IMR-90 (cell line): Measurements from ENCODE around the gene CLHC1. TPM values are rescaled to one million over a fixed set of nuclear protein-coding genes. Genes with fewer than 3 reads are reported as not detected.

Experiments
- ATAC-seq: fragments of 200-7000 bp; cut with Tn5 transposase; 2 replicates; pipeline ENCODE4 v1.9.1; 2020; ENCODE audit warnings: low read depth, mild to moderate bottlenecking, moderate library complexity
- BruUV-seq: library from RNA; stranded (reverse); fragments of 400-500 nt; replicated peaks from 2 replicates; lab custom pipeline; 2021; lab: Mats Ljungman, UMichigan
- CTCF ChIA-PET: fragments of 300-600 bp; formaldehyde crosslinking; extraction: SDS; loops from one replicate; lab custom pipeline; 2021; ENCODE audit warnings: antibody characterized with exemption; lab: Yijun Ruan, JAX
- POLR2A ChIA-PET: fragments of 300-600 bp; sonication (Branson Sonifier 250); formaldehyde crosslinking; loops from one replicate; lab custom pipeline; 2022; ENCODE audit warnings: antibody characterized with exemption; ENCODE audit not compliant: unreplicated experiment; lab: Charles Lee
- DNase-seq: peaks from one replicate; pipeline ENCODE4 v3.0.0; 2013
- H2AFZ ChIP-seq: replicated peaks from 2 replicates; pipeline ENCODE3; 2013; ENCODE audit warnings: low read length, mild to moderate bottlenecking; ENCODE audit not compliant: poor library complexity
- H2AK5ac ChIP-seq: 2 replicates; pipeline ENCODE4 v1.6.1; 2013; ENCODE audit warnings: low read depth, low read length, inconsistent platforms
- H2AK9ac ChIP-seq: replicated peaks from 2 replicates; pipeline ENCODE3; 2013; ENCODE audit warnings: mild to moderate bottlenecking, low read depth, low read length, moderate library complexity; ENCODE audit not compliant: poor library complexity
- H2BK120ac ChIP-seq: 2 replicates; pipeline ENCODE4 v1.6.1; 2013; ENCODE audit warnings: low read depth, low read length, inconsistent platforms
- H2BK15ac ChIP-seq: 3 replicates; pipeline ENCODE4 v1.6.1; 2013; ENCODE audit warnings: low read depth, low read length, inconsistent platforms
- H2BK20ac ChIP-seq: 2 replicates; pipeline ENCODE4 v1.6.1; 2013; ENCODE audit warnings: low read depth, mild to moderate bottlenecking, inconsistent platforms, low read length, moderate library complexity
- H2BK5ac ChIP-seq: 2 replicates; pipeline ENCODE4 v1.6.1; 2013; ENCODE audit warnings: mild to moderate bottlenecking, low read depth, low read length, inconsistent platforms; ENCODE audit not compliant: poor library complexity, severe bottlenecking
- H3K14ac ChIP-seq: replicated peaks from 2 replicates; pipeline ENCODE4 v1.6.1; 2013; ENCODE audit warnings: low read depth, low read length, inconsistent platforms
- H3K18ac ChIP-seq: 2 replicates; pipeline ENCODE4 v1.6.1; 2013; ENCODE audit warnings: low read depth, low read length, control low read depth
- H3K23ac ChIP-seq: 2 replicates; pipeline ENCODE4 v1.6.1; 2013; ENCODE audit warnings: low read depth, low read length, inconsistent platforms
- H3K27ac ChIP-seq: 2 replicates; pipeline ENCODE4 v1.5.1; 2013; ENCODE audit warnings: mild to moderate bottlenecking, control low read depth, low read length; ENCODE audit not compliant: insufficient read depth
- H3K27me3 ChIP-seq: 2 replicates; pipeline ENCODE4 v1.6.1; 2013; ENCODE audit warnings: low read length; ENCODE audit not compliant: control insufficient read depth, insufficient read depth
- H3K36me3 ChIP-seq: 2 replicates; pipeline ENCODE4 v1.6.1; 2013; ENCODE audit warnings: low read length, mixed read lengths; ENCODE audit not compliant: control insufficient read depth, insufficient read depth
- H3K4ac ChIP-seq: 2 replicates; pipeline ENCODE4 v1.6.1; 2013; ENCODE audit warnings: low read depth, low read length, inconsistent platforms
- H3K4me1 ChIP-seq: 2 replicates; pipeline ENCODE4 v1.6.1; 2013; ENCODE audit warnings: low read length, mixed read lengths; ENCODE audit not compliant: control insufficient read depth, insufficient read depth
- H3K4me2 ChIP-seq: 2 replicates; pipeline ENCODE4 v1.6.1; 2013; ENCODE audit warnings: low read depth, mild to moderate bottlenecking, control low read depth, low read length, moderate library complexity
- H3K4me3 ChIP-seq: 2 replicates; pipeline ENCODE4 v1.5.1; 2013; ENCODE audit warnings: low read depth, mild to moderate bottlenecking, control low read depth, low read length, moderate library complexity; ENCODE audit not compliant: insufficient read depth
- H3K56ac ChIP-seq: 2 replicates; pipeline ENCODE4 v1.6.1; 2013; ENCODE audit warnings: low read length, inconsistent platforms; ENCODE audit not compliant: insufficient read depth; ENCODE audit errors: extremely low read depth
- H3K79me1 ChIP-seq, 2 experiments: 2 replicates each; pipeline ENCODE4 v1.6.1; 2013; ENCODE audit warnings: low read length in 2 of 2, inconsistent platforms in 1 of 2, low read depth in 1 of 2
- H3K9ac ChIP-seq: 2 replicates; pipeline ENCODE4 v1.6.1; 2013; ENCODE audit warnings: low read depth, low read length, control low read depth
- H3K9me1 ChIP-seq: 2 replicates; pipeline ENCODE4 v1.6.1; 2013; ENCODE audit warnings: low read length, inconsistent platforms; ENCODE audit not compliant: insufficient read depth
- H3K9me3 ChIP-seq: 2 replicates; pipeline ENCODE4 v1.6.1; 2013; ENCODE audit warnings: low read length; ENCODE audit not compliant: control insufficient read depth, insufficient read depth
- H4K20me1 ChIP-seq: 2 replicates; pipeline ENCODE4 v1.6.1; 2013; ENCODE audit warnings: low read length, inconsistent platforms; ENCODE audit not compliant: insufficient read depth
- H4K5ac ChIP-seq: 2 replicates; pipeline ENCODE4 v1.6.1; 2013; ENCODE audit warnings: mild to moderate bottlenecking, low read depth, low read length, control low read depth
- H4K8ac ChIP-seq, 2 experiments: 2 replicates each; pipeline ENCODE4 v1.6.1; 2013; ENCODE audit warnings: low read depth in 2 of 2, low read length in 2 of 2, control low read depth in 1 of 2, inconsistent platforms in 1 of 2
- H4K91ac ChIP-seq: 2 replicates; pipeline ENCODE4 v1.6.1; 2013; ENCODE audit warnings: low read depth, low read length, inconsistent platforms; ENCODE audit not compliant: insufficient read depth
- BHLHE40 ChIP-seq: fragments of 150-350 bp; IDR thresholded peaks from 2 replicates; pipeline ENCODE4 v1.6.1; 2016; ENCODE audit warnings: mild to moderate bottlenecking, low read depth, low read length
- CEBPB ChIP-seq: IDR thresholded peaks from 2 replicates; pipeline ENCODE4 v1.6.1; 2012; ENCODE audit warnings: low read depth, low read length, improper control_type of control experiment
- FOS ChIP-seq: fragments of 150-350 bp; IDR thresholded peaks from 2 replicates; pipeline ENCODE4 v1.6.1; 2016; ENCODE audit warnings: low read depth, low read length
- MAFK ChIP-seq: IDR thresholded peaks from 2 replicates; pipeline ENCODE4 v1.6.1; 2012; ENCODE audit warnings: low read depth, low read length, improper control_type of control experiment
- MAZ ChIP-seq: IDR thresholded peaks from 2 replicates; pipeline ENCODE4 v1.6.1; 2012; ENCODE audit warnings: low read depth, mild to moderate bottlenecking, low read length, improper control_type of control experiment, moderate library complexity, borderline replicate concordance
- MXI1 ChIP-seq: IDR thresholded peaks from 2 replicates; pipeline ENCODE4 v1.6.1; 2012; ENCODE audit warnings: low read depth, mild to moderate bottlenecking, low read length, moderate library complexity, borderline replicate concordance
- NFE2L2 ChIP-seq: fragments of 150-350 bp; IDR thresholded peaks from 2 replicates; pipeline ENCODE4 v1.6.1; 2016; ENCODE audit warnings: low read depth, mild to moderate bottlenecking, low read length
- POLR2A ChIP-seq: IDR thresholded peaks from 2 replicates; pipeline ENCODE4 v1.6.1; 2012; ENCODE audit warnings: mild to moderate bottlenecking, low read depth, low read length
- RAD21 ChIP-seq: IDR thresholded peaks from 2 replicates; pipeline ENCODE4 v1.6.1; 2012; ENCODE audit warnings: low read length, improper control_type of control experiment
- RCOR1 ChIP-seq: IDR thresholded peaks from 2 replicates; pipeline ENCODE4 v1.6.1; 2012; ENCODE audit warnings: mild to moderate bottlenecking, low read length, improper control_type of control experiment; ENCODE audit not compliant: insufficient replicate concordance
- SMC3 ChIP-seq: fragments of 150-350 bp; IDR thresholded peaks from 2 replicates; pipeline ENCODE4 v1.6.1; 2016; ENCODE audit warnings: low read depth, mild to moderate bottlenecking, antibody characterized with exemption, low read length, moderate library complexity
- WGBS, 2 experiments: methylation state at CpG; one replicate each; pipeline versions ENCODE4 v1.1.5 to v1.1.7; 2013; ENCODE audit warnings: missing lambda C conversion rate in 2 of 2; ENCODE audit not compliant: insufficient read length in 1 of 2; ENCODE audit errors: extremely low coverage in 2 of 2; 5-methylcytosine and 5-hydroxymethylcytosine counted together
- dilution Hi-C: fragments of 300-500 bp; cut with HindIII; formaldehyde crosslinking; loops from one replicate; pipeline ENCODE4 v1.14.3; 2018; ENCODE audit warnings: low sequenced_read_pairs; ENCODE audit not compliant: unreplicated experiment
- in situ Hi-C: fragments of 300-500 bp; cut with MboI; formaldehyde crosslinking; loops from 3 replicates; pipeline ENCODE4 v1.14.3; 2019; ENCODE audit warnings: low sequenced_read_pairs, inconsistent platforms, mixed read lengths
- intact Hi-C: fragments of 100-400 bp; cut with micrococcal nuclease; formaldehyde crosslinking; loops from 2 replicates; pipeline ENCODE4 v1.10.0; 2022
- polyA plus RNA-seq, 3 experiments: library from polyadenylated mRNA; depleted of rRNA; stranded (reverse); fragments of >200 nt; gene quantifications; 2 replicates each; pipeline ENCODE4 v1.2.3, GENCODE V29; 2012; ENCODE audit warnings: low replicate concordance in 1 of 3
- total RNA-seq: library from RNA; depleted of rRNA; stranded (reverse); fragments of >200 nt; gene quantifications from 2 replicates; pipeline ENCODE4 v1.2.3, GENCODE V29; 2012
- TF ChIP-seq, protein P1 (sequence below): fragments of 150-350 bp; IDR thresholded peaks from 2 replicates; pipeline ENCODE4 v1.6.1; 2017; ENCODE audit warnings: mild to moderate bottlenecking, antibody characterized with exemption, low read length, low read depth
- TF ChIP-seq, protein P2 (sequence below): fragments of 150-350 bp; IDR thresholded peaks from 2 replicates; pipeline ENCODE4 v1.6.1; 2016; ENCODE audit warnings: low read depth, mild to moderate bottlenecking, low read length, moderate library complexity, borderline replicate concordance
- TF ChIP-seq, protein P3 (sequence below): conservative IDR thresholded peaks from 2 replicates; pipeline ENCODE4 v1.5.1; 2012; ENCODE audit warnings: mild to moderate bottlenecking, low read depth, low read length, improper control_type of control experiment

The CLHC1 gene
- total and polyA plus RNA-seq, 2 of the 4 experiments (the other 2 are of a cell fraction) = 2.3 to 5.3 TPM

DNA sequence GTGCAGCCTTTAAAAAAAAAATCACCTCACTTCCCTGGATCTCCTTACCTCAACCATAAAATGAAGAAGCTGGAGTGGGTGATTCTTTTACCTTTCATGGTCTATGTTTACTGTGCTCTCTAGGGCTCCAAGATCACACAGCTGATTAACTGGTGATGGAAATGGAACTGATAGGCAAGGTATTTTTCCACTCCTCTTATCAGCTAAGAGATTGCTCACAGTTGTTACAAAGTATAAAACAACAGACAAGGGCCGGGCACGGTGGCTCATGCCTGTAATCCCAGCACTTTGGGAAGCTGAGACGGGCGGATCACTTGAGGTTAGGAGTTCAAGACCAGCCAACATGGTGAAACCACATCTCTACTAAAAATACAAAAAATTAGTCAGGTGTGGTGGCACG is 14.9 kb upstream of the CLHC1 start:
- H3K27ac ChIP-seq = no peak overlapping the region
- no peaks in the 10 kb centered on the region for H3K4me1 ChIP-seq
- H3K9me3 ChIP-seq = no peaks in the 10 kb centered on the region
- POLR2A ChIA-PET = no interaction called here
- no CpG with 5 or more reads among the region's 5 CpGs for WGBS, 2 experiments
- no peak overlapping the region for H4K91ac ChIP-seq
- H2BK120ac ChIP-seq = no peak overlapping the region
- no peak overlapping the region for H2BK5ac ChIP-seq
- no peak overlapping the region for H3K4me2 ChIP-seq
- no peak overlapping the region for H3K23ac ChIP-seq
- no peak overlapping the region for H2BK15ac ChIP-seq
- in situ Hi-C loops = no loop called here
- no TSS peak for BruUV-seq
- intact Hi-C loops = no loop called here
- no peak overlapping the region for H2AK9ac ChIP-seq
- H2AK5ac ChIP-seq = no peak overlapping the region
- H3K4ac ChIP-seq = no peak overlapping the region
- 0 out of 2 replicates have a peak, but pooled peaks cover 3% of the 10 kb centered on the region for H3K9me1 ChIP-seq
- H3K4me3 ChIP-seq = no peak overlapping the region
- no peak overlapping the region for H4K8ac ChIP-seq
- TF ChIP-seq SMC3 (no peak), RAD21 (no peak), CEBPB (no peak), BHLHE40 (no peak), MAZ (no peak), FOS (no peak), NFE2L2 (no peak), MXI1 (no peak), RCOR1 (no peak), POLR2A (no peak), MAFK (no peak)
- TF ChIP-seq, protein P1, sequence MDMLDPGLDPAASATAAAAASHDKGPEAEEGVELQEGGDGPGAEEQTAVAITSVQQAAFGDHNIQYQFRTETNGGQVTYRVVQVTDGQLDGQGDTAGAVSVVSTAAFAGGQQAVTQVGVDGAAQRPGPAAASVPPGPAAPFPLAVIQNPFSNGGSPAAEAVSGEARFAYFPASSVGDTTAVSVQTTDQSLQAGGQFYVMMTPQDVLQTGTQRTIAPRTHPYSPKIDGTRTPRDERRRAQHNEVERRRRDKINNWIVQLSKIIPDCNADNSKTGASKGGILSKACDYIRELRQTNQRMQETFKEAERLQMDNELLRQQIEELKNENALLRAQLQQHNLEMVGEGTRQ = no peak
- TF ChIP-seq, protein P2, sequence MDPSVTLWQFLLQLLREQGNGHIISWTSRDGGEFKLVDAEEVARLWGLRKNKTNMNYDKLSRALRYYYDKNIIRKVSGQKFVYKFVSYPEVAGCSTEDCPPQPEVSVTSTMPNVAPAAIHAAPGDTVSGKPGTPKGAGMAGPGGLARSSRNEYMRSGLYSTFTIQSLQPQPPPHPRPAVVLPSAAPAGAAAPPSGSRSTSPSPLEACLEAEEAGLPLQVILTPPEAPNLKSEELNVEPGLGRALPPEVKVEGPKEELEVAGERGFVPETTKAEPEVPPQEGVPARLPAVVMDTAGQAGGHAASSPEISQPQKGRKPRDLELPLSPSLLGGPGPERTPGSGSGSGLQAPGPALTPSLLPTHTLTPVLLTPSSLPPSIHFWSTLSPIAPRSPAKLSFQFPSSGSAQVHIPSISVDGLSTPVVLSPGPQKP = no peak
- TF ChIP-seq, protein P3, sequence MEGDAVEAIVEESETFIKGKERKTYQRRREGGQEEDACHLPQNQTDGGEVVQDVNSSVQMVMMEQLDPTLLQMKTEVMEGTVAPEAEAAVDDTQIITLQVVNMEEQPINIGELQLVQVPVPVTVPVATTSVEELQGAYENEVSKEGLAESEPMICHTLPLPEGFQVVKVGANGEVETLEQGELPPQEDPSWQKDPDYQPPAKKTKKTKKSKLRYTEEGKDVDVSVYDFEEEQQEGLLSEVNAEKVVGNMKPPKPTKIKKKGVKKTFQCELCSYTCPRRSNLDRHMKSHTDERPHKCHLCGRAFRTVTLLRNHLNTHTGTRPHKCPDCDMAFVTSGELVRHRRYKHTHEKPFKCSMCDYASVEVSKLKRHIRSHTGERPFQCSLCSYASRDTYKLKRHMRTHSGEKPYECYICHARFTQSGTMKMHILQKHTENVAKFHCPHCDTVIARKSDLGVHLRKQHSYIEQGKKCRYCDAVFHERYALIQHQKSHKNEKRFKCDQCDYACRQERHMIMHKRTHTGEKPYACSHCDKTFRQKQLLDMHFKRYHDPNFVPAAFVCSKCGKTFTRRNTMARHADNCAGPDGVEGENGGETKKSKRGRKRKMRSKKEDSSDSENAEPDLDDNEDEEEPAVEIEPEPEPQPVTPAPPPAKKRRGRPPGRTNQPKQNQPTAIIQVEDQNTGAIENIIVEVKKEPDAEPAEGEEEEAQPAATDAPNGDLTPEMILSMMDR = no peak
- no peaks in the 10 kb centered on the region for H4K20me1 ChIP-seq
- no peaks in the 10 kb centered on the region; a peak in 1 of 4 replicates for H3K79me1 ChIP-seq
- no peak overlapping the region for H4K5ac ChIP-seq
- DNase-seq (no peak), ATAC-seq (no peak)
- dilution Hi-C loops = no loop called here
- CTCF ChIA-PET = no interaction called here
- peaks cover 20% of the 10 kb centered on the region for H3K36me3 ChIP-seq
- no peak overlapping the region for H3K9ac ChIP-seq
- no peak overlapping the region for H2BK20ac ChIP-seq
- H3K27me3 ChIP-seq = no peaks in the 10 kb centered on the region
- H2AFZ ChIP-seq = no peak overlapping the region
- H3K56ac ChIP-seq = no peak overlapping the region
- H3K14ac ChIP-seq = no peak overlapping the region
- no peak overlapping the region for H3K18ac ChIP-seq
